HUES64 (cell line): Measurements from ENCODE around the gene SCN1B.
"Not testable (repeated sequence)": the region's sequence is repeated elsewhere in the genome, so short reads cannot be mapped to it uniquely, and the experiment has no call there.

Experiments used
- H3K27ac ChIP-seq: 2 replicates; pipeline ENCODE4 v1.7.0; 2013; ENCODE audit warnings: low read depth, low read length, inconsistent platforms
- H3K27me3 ChIP-seq: 2 replicates; pipeline ENCODE4 v1.6.1; 2013; ENCODE audit warnings: mild to moderate bottlenecking, low read length; ENCODE audit not compliant: insufficient read depth
- H3K36me3 ChIP-seq: 2 replicates; pipeline ENCODE4 v1.6.1; 2013; ENCODE audit warnings: mild to moderate bottlenecking, low read length; ENCODE audit not compliant: insufficient read depth
- H3K4me1 ChIP-seq: 2 replicates; pipeline ENCODE4 v1.6.1; 2013; ENCODE audit warnings: mild to moderate bottlenecking, low read length, moderate library complexity; ENCODE audit not compliant: insufficient read depth
- H3K4me3 ChIP-seq: 2 replicates; pipeline ENCODE4 v1.5.1; 2013; ENCODE audit warnings: mild to moderate bottlenecking, low read length, moderate library complexity
- H3K9ac ChIP-seq: 2 replicates; pipeline ENCODE4 v1.6.1; 2013; ENCODE audit warnings: mild to moderate bottlenecking, low read depth, low read length
- H3K9me3 ChIP-seq: 2 replicates; pipeline ENCODE4 v1.6.1; 2013; ENCODE audit warnings: low read depth, low read length; ENCODE audit not compliant: insufficient read depth
- WGBS: fragments of 150-250, 120-280 bp; methylation state at CpG from one replicate; pipeline ENCODE4 v1.1.7; 2013; ENCODE audit warnings: missing lambda C conversion rate; 5-methylcytosine and 5-hydroxymethylcytosine counted together

The SCN1B gene

GRCh38 chr19:35004517-35005255, 25.6 kb upstream of the SCN1B start:
- peaks cover 62% of the 10 kb centered on the region for H3K36me3 ChIP-seq
- WGBS: 94% methylated on average over 18 of the region's 18 CpGs
- H3K4me3 ChIP-seq: no peak overlapping the region
- H3K27me3 ChIP-seq: no peaks in the 10 kb centered on the region
- no peaks in the 10 kb centered on the region for H3K9me3 ChIP-seq
- H3K4me1 ChIP-seq: peaks cover 26% of the 10 kb centered on the region
- no peak overlapping the region for H3K9ac ChIP-seq
- no peak overlapping the region for H3K27ac ChIP-seq

- Histone ChIP-seq H3K27me3 (no peaks in the 10 kb centered on the region), H3K9ac (no peak overlapping the region), H3K4me3 (no peak overlapping the region), H3K9me3 (no peaks in the 10 kb centered on the region), H3K27ac (no peak overlapping the region), H3K4me1 (peaks cover 26% of the 10 kb centered on the region), H3K36me3 (peaks cover 69% of the 10 kb centered on the region)
- WGBS: 93% methylated on average over 11 of the region's 11 CpGs
Measured at GRCh38 chr19:35005256-35005977, 24.9 kb upstream of the SCN1B start.

- Histone ChIP-seq H3K4me1 (peaks cover 26% of the 10 kb centered on the region), H3K36me3 (peaks cover 75% of the 10 kb centered on the region)
- H3K27ac ChIP-seq, H3K9ac ChIP-seq, H3K9me3 ChIP-seq, H3K4me3 ChIP-seq, H3K27me3 ChIP-seq: not testable (repeated sequence)
- WGBS: 95% methylated on average over 6 of the region's 6 CpGs
Measured at GRCh38 chr19:35006007-35006341, 24.3 kb upstream of the SCN1B start.

DNA sequence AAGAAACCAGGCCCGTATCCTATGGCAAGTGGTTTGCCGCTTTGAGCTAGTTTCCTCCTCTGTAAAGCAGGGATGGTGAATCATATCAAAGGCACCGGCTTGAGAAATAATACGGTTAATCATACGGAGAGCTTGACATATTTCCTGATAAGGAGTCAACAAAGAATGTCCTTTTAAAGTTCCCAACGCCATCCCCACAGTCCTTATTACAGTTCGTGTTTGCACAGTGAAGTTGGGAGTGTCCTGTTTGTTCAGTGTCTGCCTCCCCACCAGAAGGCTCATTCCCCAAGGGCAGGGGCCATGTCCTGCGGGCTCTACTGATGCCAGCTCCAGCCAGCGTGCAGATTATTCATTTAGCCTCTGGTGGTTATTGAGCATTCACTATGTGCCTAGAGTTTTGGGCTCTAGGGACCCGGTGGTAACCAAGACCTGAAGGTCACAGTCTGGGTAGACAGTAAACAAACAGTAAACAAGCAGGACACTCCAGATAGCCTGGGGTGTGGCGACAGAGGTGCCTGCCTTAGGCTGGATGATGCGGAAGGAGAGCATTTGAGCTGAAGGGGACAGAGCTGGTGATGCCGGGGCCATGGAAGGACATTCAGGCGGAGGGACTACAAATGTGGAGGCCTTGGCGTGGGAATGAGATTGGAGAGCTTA, 23.8 kb upstream of the SCN1B start:
- H3K36me3 ChIP-seq: peaks cover 80% of the 10 kb centered on the region
- no peak overlapping the region for H3K27ac ChIP-seq
- no peak overlapping the region for H3K9ac ChIP-seq
- no peak overlapping the region for H3K4me3 ChIP-seq
- WGBS: 93% methylated on average over 15 of the region's 15 CpGs
- no peaks in the 10 kb centered on the region for H3K9me3 ChIP-seq
- peaks cover 21% of the 10 kb centered on the region for H3K4me1 ChIP-seq
- H3K27me3 ChIP-seq: no peaks in the 10 kb centered on the region

- no peak overlapping the region for H3K9ac ChIP-seq
- H3K4me1 ChIP-seq: peaks cover 18% of the 10 kb centered on the region
- peaks cover 82% of the 10 kb centered on the region for H3K36me3 ChIP-seq
- WGBS: 97% methylated on average over 5 of the region's 5 CpGs
- no peaks in the 10 kb centered on the region for H3K9me3 ChIP-seq
- H3K27ac ChIP-seq: no peak overlapping the region
- H3K27me3 ChIP-seq: no peaks in the 10 kb centered on the region
- no peak overlapping the region for H3K4me3 ChIP-seq
Measured at GRCh38 chr19:35006999-35007365, 23.3 kb upstream of the SCN1B start.

DNA sequence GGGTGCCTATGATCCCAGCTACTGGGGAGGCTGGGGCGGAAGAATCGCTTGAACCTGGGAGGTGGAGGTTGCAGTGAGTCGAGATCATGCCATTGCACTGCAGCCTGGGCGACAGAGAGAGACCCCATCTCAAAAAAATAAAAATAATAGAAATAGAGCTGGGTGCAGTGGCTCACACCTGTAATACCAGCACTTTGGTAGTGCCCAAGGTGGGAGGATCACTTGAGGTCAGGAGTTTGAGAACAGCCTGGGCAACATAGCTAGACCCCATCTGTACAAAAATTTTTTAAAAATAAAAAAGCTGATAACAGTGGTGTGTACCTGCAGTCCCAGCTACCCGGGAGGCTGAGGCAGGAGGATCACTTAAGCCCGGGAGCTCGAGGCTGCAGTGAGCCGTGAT, 22.8 kb upstream of the SCN1B start:
- H3K9me3 ChIP-seq, H3K9ac ChIP-seq, H3K27ac ChIP-seq, H3K27me3 ChIP-seq, H3K4me3 ChIP-seq: not testable (repeated sequence)
- Histone ChIP-seq H3K4me1 (peaks cover 17% of the 10 kb centered on the region), H3K36me3 (peaks cover 84% of the 10 kb centered on the region)
- WGBS: 93% methylated on average over 7 of the region's 8 CpGs

DNA sequence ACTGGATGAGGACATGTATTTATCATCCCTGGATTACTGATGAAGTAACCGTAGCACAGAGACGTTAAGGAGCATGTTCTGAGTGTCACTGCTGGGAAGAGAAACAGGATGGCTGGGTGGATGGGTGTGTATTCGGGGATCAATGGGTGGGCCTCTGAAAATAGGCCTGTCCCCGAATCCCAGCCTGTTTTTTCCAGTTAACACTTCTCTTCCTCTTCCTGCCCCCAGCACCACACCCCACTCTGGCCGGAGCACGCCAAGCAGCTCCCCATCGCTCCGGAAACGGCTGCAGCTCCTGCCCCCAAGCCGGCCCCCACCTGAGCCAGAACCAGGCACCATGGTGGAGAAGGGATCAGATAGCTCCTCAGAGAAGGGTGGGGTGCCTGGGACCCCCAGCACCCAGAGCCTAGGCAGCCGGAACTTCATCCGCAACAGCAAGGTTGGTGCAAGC, 21.4 kb upstream of the SCN1B start:
- Histone ChIP-seq H3K27me3 (no peaks in the 10 kb centered on the region), H3K4me3 (no peak overlapping the region), H3K9me3 (no peaks in the 10 kb centered on the region), H3K4me1 (peaks cover 5% of the 10 kb centered on the region; the same call in 1 of the 2 replicates), H3K27ac (no peak overlapping the region), H3K36me3 (peaks cover 88% of the 10 kb centered on the region), H3K9ac (no peak overlapping the region)
- WGBS: 96% methylated on average over 12 of the region's 12 CpGs

GRCh38 chr19:35009424-35010415, 20.6 kb upstream of the SCN1B start:
- no peaks in the 10 kb centered on the region for H3K9me3 ChIP-seq
- 95% methylated on average over 36 of the region's 36 CpGs for WGBS
- no peak overlapping the region for H3K27ac ChIP-seq
- H3K27me3 ChIP-seq: no peaks in the 10 kb centered on the region
- no peak overlapping the region for H3K9ac ChIP-seq
- H3K36me3 ChIP-seq: peaks cover 88% of the 10 kb centered on the region
- H3K4me3 ChIP-seq: no peak overlapping the region
- 0 out of 2 replicates have a peak, but pooled peaks cover 1% of the 10 kb centered on the region for H3K4me1 ChIP-seq

DNA sequence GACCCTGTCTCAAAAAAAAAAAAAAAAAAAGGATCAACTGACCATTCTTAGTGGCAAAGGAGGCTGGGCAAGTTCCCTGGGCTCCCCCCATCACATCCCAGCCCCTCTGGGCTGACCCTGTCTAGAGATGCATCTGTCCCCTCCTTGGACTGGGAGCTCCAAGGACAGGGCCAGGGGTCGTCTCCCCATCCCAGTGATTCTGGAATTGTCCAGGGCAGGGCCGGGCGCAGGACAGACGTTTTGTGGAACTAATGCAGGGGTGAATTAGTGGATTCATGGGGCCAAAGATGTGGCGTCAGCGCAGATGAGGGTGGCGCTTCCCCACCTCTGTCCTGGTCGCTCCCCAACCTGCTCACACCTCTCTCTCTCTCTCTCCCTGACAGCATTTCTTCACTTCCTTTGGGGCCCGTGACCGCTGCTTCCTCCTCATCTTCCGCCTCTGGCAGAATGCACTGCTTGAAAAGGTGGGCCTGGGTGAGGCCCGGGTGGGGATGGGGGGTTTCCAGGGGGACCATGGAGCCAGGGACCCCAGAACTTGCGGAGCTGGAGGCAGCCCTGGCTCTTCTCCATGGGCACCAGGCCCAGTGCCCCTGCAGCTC, 19.1 kb upstream of the SCN1B start:
- H3K36me3 ChIP-seq: peaks cover 91% of the 10 kb centered on the region
- H3K4me3 ChIP-seq: no peak overlapping the region
- H3K4me1 ChIP-seq: no peaks in the 10 kb centered on the region
- H3K27me3 ChIP-seq: no peaks in the 10 kb centered on the region
- H3K9me3 ChIP-seq: no peaks in the 10 kb centered on the region
- H3K27ac ChIP-seq: no peak overlapping the region
- WGBS: 91% methylated on average over 13 of the region's 13 CpGs
- H3K9ac ChIP-seq: no peak overlapping the region
